GM10248 (cell line): ENCODE results near the gene MAN1A1.

Experiments used
- CTCF ChIA-PET: fragments of 300-600 bp; sonication (Branson Sonifier 250); formaldehyde crosslinking; extraction: SDS; loops from one replicate; lab custom pipeline; 2021; ENCODE audit warnings: antibody characterized with exemption; lab: Yijun Ruan, JAX
- POLR2A ChIA-PET: fragments of 350-650 bp; sonication (Branson Sonifier 250); formaldehyde crosslinking; extraction: SDS; loops from one replicate; lab custom pipeline; 2020; ENCODE audit warnings: antibody characterized with exemption; lab: Yijun Ruan, JAX
- DNase-seq: peaks from one replicate; pipeline ENCODE4 v3.0.0; 2012; ENCODE audit errors: extremely low spot score
- TF ChIP-seq, protein P1 (sequence below): IDR thresholded peaks from 2 replicates; pipeline ENCODE4 v1.5.1; 2012; ENCODE audit warnings: mild to moderate bottlenecking, low read depth; ENCODE audit errors: extremely low read depth, missing control alignments, control extremely low read depth

The MAN1A1 gene

DNA sequence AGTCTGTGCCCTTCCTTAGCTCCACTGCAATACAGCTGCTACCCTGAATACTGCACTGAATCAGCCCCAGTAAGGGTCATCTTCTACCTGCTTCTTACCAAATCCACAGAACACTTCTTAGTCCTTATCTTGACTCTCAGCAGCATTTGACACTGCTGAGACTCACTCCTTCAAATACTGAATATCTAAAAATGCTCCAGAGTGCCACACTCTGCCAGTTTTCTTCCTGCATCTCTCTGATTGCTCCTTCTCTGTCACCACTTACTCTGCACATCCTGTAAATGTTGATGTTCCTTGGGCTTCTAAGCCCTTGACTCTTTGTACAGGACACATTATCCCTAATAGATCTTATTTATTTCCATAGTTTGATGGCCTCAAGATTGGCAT, 19.8 kb downstream of the MAN1A1 start:
- CTCF ChIA-PET = no interaction called here

DNA sequence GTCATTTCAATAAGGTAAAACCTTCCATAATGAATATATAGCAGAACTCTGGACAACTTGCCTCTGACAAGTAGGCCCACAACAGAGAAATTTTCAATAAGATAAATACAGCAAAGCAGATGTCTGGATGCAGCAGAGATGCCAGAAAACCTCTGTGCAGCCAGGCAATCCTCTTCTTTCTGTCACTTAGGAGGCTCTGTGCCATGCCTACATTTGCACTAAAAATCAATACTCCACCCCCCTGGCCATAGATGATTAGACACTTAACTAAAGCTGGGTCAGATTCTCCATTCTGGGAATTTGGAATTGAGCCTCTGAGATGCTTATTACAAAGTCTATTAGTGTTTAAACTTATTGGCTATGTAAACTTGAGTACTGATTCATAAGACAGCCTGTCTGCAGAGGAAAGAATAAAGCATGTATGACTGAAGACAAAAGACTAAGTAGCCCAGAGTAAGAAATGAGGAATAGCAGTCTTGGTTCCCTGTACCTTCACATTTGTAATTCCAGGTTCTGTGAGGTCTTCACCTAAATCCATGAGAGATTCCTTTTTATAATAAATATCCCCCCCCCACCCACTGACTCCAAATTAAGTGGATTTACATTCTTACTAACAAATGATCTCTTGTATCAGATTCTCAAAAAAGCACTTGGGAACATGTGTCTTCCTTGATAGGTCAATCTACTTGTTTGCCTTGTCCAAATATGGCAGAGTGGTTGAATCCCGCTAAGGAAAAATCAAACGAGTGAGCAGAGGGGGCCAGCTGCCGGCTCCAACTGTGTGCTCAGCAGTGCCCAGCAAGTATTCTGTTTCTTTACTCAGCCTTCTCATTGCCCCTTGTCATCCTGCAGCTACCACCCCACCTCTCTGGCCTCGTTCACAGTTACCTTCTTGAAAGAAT, 20.4 kb downstream of the MAN1A1 start:
- POLR2A ChIA-PET = interaction anchor here (0.7 kb wide), 1 partner anchor 14 kb away, joined by 3 read pairs; no protein-coding TSS in a partner anchor
- CTCF ChIA-PET = interaction anchor here (1.4 kb wide), 1 partner anchor 181 kb away, joined by 3 read pairs; no protein-coding TSS in a partner anchor
- DNase-seq = no peak
- TF ChIP-seq, protein P1, sequence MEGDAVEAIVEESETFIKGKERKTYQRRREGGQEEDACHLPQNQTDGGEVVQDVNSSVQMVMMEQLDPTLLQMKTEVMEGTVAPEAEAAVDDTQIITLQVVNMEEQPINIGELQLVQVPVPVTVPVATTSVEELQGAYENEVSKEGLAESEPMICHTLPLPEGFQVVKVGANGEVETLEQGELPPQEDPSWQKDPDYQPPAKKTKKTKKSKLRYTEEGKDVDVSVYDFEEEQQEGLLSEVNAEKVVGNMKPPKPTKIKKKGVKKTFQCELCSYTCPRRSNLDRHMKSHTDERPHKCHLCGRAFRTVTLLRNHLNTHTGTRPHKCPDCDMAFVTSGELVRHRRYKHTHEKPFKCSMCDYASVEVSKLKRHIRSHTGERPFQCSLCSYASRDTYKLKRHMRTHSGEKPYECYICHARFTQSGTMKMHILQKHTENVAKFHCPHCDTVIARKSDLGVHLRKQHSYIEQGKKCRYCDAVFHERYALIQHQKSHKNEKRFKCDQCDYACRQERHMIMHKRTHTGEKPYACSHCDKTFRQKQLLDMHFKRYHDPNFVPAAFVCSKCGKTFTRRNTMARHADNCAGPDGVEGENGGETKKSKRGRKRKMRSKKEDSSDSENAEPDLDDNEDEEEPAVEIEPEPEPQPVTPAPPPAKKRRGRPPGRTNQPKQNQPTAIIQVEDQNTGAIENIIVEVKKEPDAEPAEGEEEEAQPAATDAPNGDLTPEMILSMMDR = no peak

More for the DNA sequence above, 19.8 kb downstream of the MAN1A1 start:
- TF ChIP-seq, protein P1 = no peak
- DNase-seq = no peak
- POLR2A ChIA-PET = no interaction called here

DNA sequence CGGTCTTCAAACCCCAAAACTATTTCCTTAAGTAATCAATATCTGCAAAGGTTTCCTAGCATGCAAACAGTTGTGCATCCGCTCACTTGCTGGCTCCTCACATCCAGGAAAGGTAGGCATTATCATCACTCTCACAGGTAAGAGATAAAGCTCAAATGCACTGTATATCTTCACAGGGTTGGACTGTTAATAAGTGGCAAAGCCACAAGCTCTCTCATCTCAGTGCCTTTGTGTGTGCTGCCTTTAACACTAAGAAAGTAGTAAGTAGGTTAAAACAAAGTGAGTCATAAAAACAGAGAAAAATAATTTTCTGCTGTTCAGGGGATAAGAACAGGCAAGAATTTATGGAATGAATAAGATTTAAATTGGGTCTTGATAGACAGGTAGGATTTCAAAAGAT, 21.3 kb downstream of the MAN1A1 start:
- ChIA-PET POLR2A (interaction anchor here (0.7 kb wide), 1 partner anchor 14 kb away, joined by 3 read pairs; no protein-coding TSS in a partner anchor), CTCF (interaction anchor here (0.9 to 1.4 kb wide), 2 partner anchors 13 to 180 kb away, joined by 3 read pairs; no protein-coding TSS in a partner anchor)
- DNase-seq = no peak
- TF ChIP-seq, protein P1 = no peak

DNA sequence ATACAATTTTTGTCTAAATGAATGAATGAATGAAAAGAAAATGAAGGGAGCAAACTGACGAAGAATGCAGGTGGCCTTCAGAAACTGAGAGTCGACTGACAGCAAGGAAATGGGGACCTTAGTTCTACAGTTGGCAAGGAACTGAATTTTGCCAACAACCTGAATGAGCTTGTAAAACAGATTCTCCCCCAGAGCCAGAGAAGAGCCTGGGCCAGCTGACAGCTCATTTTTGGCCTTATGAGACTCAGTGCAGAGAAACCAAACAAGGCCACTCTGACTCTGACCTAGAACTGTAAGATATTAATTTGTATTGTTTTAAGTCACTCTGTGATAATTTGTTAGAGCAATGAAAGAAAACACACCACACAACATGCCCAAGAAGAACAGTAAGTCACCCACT, 21.8 kb downstream of the MAN1A1 start:
- ChIA-PET CTCF (interaction anchor here (0.9 to 1.4 kb wide), 3 partner anchors 14 to 179 kb away, joined by 3 read pairs; no protein-coding TSS in a partner anchor), POLR2A (interaction anchor here (0.6 kb wide), 1 partner anchor 20 kb away, joined by 3 read pairs; no protein-coding TSS in a partner anchor)
- TF ChIP-seq, protein P1 = no peak
- DNase-seq = no peak

DNA sequence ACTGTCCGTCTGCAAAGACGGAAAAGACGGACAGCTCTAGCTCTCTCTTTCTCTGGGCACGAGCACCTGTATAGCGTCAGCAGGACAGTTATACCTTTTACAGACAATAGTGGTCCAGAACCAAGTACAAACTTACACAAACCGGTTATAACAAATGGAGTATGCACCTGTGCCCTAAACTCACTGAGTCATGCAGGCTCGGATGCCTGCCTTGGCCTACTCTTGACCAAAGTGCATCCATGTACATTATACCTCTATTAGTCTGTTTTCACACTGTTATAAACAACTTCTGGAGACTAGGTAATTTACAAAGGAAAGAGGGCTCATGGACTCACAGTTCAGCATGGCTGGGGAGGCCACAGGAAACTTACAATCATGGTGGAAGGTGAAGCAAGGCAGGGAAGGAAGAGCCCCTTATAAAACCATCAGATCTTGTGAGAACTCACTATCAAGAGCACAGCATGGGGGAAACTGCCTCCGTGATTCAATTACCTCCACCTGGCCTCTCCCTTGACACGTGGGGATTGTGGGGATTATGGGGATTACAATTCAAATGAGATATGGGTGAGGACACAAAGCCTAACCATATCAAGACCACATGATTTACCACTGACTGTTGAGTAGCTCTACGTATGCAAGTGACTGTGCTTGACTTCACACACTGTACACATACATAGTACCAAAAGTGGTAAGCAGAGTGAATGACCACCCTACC, 23.1 kb downstream of the MAN1A1 start:
- no peak for DNase-seq
- ChIA-PET POLR2A (no interaction called here), CTCF (interaction anchor here (1.0 to 1.8 kb wide), 4 partner anchors 8 to 21 kb away, joined by 3 to 8 read pairs (median 3); no protein-coding TSS in a partner anchor)
- TF ChIP-seq, protein P1 = no peak
